RPMI8226 (cell line): ENCODE results near the gene POU2F1.
A peak's percentile ranks its signal among the peaks of the same experiment; 100 is the strongest.
"Not testable (repeated sequence)": the region's sequence is repeated elsewhere in the genome, so short reads cannot be mapped to it uniquely, and the experiment has no call there.

Experiments
- DNase-seq: peaks from one replicate; pipeline ENCODE4 v3.0.0-alpha.2; 2015

The POU2F1 gene

DNA sequence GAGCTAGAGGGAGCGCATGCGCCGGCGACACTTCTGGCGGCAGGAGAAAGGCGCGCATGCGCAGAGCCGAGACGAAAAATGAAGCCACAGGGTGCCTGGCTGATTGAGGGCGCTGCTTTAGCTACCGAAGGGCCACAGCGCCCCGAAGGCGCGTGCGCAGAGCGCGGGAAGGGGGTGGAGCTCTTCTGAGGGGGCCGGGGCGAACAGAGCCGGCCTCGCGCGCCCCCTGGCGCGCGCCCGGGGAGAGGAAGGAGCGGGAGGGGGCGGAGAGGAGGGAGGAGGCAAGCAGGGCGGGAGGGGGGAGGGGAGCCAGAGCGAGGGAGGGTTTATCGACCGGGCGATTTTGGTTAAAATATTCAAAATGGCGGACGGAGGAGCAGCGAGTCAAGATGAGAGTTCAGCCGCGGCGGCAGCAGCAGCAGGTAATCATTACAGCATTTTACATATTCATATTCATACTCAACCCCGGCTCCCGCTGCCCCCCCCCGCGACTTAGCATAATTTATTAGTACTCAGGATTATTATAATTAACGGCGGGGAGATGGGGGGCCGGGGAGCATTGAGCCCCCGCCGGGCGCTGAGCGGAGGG is at the start of gene POU2F1:
POU2F1 (plus strand) TSS at position 350 of the 589 bp plus-strand sequence; CDS start at position 362, 12 bp downstream.
- peak; percentile 99 for DNase-seq

DNA sequence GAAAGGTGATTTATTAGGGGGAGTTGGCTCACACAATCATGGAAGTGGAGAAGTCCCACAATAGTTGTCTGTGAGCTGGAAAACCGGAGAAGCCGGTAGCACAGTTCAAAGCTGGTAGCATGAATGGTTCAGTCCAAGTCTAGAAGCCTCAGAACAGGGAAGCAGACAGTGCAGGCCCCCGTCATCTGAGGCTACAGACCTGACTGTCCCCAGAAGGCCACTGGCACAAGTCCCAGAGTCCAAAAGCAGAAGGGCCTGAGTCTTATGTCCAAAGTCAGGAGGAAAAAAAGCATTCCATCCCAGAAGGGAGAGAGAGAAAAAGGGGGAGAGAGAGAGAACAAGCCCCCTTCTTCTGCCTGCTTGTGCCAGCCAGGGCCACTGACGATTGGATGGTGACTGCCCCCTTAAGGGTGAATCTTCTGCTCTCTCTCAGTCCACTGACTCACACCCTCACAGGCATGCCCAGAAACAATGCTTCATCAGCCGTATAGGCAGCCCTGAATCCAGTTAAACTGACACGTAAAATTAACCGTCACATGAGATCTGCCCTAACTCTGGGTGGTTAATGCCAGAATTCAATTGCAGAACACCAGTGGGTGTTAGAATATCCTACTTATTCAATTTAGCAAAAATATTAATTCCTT is 49.3 kb upstream of the POU2F1 start:
- DNase-seq, result no peak

DNA sequence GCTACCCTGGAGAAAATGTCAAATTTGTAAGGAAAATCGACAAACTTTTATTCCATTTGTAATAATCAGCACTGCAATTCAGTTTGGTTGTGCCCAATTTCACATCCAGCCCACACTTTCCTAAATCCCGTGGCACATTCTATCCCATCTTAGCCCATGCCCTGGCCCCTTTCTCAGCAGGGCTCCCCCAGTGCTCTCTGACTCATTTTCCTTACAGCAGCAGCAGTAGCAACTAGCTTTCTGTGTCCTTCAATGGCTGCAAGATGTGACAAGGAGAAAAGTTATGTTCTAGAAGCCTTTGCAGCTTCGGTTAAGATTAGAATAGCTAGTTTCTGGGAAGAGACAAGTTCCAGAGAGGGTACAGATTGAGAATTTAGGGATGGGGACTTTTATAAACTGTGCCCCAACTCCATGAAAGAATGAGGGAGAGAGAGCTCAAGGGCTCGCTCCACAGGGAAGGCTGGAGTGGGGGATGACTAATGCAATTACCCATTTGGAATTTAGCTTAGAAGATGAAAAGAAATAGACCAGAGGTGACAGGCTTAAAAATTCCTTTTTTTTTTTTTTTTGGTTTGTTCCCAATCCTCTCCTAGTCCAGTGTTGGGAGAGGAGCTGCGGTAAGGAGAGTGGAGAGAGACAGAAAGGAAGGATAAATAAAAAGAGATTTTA is 47.0 kb upstream of the POU2F1 start:
- no peak for DNase-seq

DNA sequence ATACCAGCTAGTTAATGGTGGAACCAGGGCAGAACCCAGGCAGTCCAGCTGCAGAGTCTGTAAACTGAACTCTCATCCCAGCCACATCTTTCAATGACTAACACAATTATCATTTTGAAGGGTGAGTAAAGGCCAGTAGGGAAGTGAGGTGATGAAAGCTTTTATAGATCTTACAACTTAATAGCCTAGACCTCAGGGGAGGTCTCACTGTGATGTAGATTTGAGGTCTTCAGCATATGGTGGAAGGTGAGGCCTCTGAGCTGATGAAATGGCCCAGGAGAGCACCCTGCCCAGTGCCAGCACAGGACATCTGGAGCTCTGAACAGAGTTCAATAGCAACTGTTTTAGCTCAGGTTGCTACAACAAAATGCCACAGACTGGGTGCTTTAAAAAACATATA is 44.8 kb upstream of the POU2F1 start:
- no peak for DNase-seq

DNA sequence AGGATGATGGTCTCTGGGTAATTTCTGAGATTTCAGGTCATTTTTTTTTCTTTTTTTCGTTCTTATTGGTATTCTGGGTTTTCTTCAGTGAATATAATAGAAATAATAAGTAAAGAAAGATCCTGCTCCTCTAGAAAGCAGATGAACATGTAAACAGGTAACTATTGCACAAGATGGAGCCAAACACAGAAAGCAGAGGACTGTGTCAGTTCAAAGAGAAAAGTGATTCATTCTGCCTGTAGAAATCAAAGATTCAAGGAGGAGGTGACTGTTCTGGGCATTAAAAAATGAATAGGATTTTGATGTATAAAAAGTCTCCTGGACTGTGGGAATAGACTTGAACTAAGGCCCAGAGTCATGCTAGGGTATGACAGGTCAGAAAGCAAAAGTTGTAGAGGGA is 41.9 kb upstream of the POU2F1 start:
- no peak for DNase-seq

DNA sequence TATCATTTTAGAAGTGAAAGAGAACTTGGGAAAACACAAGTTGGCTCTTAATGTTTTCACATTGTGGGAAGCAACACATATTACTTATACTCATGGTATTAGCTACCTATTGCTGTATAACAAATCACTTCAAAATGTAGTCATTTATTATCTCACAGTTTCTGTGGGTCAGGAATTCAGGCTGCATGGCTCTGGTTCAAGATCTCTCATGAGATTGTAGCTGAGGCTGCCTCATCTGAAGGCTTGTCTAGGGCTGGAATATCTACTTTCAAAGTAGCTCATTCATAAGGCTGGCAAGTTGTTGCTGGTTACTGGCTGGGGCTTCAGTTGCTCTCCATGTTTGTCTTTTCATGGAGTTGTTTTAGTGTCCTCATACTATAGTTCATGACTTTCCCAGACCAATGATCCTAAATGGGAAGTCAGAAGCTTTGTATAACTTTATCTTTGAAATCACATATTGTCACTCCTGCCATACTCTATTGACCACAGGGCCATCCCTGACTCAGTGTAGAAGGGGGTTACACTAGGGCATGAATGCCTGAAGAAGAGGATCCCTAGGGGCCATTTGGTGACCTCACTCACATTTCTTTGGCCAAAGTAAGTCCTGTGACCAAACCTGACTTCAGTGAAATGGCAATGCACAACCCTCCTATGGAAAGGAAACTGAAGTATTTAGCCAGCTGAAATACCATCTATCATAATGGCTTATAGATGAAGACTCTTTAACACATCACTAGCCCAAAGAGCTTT is 37.9 kb upstream of the POU2F1 start:
- no peak for DNase-seq

DNA sequence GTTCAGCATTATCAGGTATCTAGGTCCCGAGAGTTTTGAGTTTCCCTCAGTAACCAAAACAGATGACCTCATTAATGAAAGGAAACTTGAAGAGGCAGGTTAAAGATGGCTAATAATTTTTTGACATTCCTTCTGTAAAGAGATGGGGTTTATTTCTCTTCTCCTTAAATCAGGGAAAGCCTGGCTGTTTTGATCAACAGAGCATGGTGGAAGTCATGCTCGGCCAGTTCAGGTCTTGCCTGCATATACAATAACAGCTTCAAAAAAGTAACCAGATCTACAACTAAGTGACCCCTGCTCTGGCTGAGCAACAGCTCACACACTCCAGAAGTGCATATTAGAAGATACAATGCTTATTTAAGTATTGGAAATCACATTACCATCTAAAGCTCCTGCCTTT is 36.6 kb upstream of the POU2F1 start:
- DNase-seq, result no peak

DNA sequence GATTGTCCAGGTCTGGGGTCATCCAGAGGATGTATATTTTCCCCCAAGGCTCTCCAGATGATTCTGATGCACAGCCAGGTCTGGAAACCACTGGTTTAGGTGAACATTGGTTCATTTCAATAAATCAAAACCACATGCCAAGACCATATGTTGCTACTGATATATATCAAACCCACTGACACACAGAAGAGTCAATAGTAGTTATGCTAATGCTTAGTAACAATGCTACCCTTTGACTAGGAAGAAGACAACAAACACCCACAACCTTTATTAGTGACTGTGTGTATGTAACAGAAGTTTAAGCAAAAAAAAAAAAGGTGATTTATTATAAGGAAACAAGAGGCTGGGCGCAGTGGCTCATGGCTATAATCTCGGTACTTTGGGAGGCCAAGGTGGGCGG is 35.6 kb upstream of the POU2F1 start:
- DNase-seq, result no peak

DNA sequence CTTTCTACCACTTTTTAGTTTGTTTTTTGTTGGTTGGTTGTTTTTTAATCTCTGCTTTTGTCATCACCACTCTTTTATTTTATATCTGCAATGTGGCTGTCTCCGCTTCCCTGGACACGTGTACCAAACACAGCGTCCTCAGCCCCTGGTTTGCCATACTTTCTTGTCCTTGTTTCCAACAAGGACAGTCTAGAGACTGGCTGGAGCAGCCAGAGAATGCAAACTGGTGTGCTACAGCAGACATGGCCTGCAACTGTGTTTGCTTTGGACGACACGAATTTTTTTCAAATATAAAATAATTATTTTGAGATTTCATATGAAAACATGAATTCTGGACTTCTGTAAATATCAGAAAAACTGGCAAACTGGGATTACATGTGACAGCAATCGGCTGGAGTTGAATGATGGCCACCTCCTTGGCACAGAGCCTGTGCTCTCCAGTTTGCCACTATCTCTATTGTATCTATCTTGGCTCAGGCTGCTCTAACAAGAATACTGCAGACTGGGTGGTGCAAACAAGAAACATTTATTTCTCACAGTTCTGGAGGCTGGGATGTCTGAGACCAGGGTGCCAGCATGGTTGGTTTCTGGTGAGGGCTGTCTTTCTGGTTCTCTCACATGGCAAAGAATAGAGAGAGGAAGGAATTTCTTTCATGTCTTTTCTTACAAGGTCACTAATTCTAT is 34.6 kb upstream of the POU2F1 start:
- no peak for DNase-seq

DNA sequence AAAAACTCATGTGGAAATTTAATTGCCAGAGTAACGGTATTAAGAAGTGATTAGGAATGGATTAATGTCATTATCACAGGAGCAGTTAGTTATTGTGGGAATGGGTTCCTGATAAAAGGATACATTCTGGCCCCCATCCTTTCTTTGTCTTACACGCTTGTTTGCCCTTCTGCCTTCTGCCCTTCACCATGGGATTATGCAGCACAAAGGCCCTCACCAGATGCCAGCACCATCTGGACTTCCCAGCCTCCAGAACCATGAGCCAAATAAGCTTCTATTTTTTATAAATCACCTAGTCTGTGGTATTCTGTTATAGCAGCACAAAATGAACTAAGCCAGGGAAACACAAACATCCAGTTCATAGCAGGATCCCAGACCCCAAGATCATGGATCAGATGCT is 33.9 kb upstream of the POU2F1 start:
- no peak for DNase-seq

DNA sequence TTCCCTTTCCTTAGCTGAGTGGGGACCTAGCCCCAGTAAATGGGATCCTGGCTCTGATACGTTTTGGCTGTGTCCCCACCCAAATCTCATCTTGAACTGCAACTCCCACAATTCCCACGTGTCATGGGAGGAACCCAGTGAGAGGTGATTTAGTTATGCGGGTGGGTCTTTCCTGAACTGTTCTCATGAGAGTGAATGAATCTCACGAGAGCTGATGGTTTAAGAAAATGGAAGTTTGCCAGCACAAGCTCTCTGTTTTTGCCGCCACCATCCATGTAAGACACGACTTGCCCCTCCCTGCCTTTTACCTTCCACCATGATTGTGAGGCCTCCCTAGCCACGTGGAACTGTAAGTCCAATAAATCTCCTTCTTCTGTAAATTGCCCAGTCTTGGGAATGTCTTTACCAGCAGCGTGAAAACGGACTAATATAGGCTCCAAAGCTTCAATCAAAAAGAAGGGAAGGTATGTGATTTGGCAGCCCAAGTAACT is 29.9 kb upstream of the POU2F1 start:
- no peak for DNase-seq

DNA sequence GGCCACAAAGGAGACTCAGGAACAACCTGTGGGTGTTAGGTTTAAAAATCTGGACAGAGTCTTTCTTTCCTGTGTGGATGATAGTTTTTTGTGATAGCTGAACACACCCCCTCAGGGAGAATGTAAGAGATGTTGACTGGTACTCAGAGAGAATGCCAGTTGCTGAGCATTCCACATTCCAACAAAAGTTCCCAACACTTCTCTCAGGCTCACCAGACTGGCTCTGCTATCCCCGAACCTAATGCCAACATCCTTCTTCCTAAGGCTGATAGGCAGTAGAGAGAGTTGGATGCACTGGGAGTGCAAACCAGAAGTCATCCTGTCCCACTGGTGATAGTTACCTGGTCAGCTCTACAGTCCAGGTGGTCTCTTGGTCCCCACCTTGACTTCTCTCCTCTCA is 28.7 kb upstream of the POU2F1 start:
- DNase-seq, result no peak

DNA sequence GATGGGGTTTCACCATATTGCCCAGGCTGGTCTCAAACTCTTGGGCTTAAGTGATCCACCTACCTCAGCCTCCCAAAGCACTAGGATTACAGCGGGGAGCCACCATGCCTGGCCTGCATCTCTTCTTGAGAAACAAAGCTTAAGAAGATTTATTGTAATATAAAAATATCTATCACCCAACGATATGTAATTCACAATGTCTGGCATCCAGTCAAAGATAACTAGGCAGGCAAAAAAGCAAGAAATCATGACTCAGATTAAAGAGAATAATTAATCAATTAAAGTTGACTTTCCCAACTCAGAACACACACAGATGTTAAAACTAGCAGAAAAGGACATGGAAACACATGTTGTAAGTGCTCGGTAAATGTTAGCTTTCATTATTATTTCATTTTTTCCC is 26.5 kb upstream of the POU2F1 start:
- no peak for DNase-seq

DNA sequence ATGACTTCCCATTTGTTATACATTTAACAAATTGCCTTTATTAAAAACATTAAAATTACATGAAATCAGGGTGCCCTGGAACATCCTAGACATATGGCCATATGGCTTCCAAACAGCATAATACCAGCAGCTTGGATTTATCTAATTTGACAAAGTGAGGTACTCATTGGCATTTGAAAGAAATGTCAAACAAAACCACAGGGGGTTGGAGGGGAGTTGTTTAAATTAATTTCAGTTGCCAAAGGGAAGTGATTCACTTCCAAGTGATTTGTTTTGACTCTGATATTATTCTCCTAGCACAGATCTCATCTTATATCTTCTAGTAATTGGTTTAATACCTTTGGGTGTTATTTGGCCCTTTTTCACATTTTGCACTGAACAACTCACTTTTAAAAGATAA is 24.5 kb upstream of the POU2F1 start:
- no peak for DNase-seq

DNA sequence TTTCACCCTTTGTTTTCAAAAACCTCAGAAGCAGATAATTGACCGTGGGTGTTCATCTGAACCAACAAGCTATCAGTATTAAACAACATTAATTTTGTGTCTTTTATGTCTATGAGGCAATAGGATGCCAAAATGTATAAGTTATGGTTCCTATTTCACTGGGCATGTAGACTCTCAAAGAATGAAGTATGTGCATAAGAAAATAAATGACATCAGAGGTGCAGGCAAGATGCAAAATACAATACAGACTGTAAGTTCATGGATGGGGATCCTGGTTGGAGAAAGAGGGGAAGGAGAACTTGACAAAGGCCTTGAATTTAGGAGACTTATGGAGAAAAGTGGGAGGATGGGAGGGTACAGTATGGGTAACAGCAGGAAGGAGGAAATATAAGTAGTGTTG is 23.4 kb upstream of the POU2F1 start:
- DNase-seq, result no peak

DNA sequence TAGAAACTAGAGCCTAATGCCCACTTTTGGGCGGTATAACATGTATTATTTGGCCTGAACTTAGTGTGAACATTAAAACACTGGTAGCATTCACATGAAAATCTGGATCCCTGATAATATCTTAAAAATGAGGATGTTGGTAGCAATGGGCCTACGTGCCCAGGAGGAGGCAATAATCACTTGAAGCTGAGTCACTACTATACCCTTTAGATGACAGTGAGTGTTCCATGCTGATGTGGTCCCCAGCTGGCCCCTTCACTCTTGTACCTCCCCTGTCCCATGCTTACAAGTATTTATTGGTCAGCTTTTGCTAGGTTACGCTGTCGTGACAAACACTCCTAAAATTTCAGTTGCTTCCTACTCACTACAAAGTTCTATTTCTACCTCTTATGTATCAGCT is 23.0 kb upstream of the POU2F1 start:
- no peak for DNase-seq

DNA sequence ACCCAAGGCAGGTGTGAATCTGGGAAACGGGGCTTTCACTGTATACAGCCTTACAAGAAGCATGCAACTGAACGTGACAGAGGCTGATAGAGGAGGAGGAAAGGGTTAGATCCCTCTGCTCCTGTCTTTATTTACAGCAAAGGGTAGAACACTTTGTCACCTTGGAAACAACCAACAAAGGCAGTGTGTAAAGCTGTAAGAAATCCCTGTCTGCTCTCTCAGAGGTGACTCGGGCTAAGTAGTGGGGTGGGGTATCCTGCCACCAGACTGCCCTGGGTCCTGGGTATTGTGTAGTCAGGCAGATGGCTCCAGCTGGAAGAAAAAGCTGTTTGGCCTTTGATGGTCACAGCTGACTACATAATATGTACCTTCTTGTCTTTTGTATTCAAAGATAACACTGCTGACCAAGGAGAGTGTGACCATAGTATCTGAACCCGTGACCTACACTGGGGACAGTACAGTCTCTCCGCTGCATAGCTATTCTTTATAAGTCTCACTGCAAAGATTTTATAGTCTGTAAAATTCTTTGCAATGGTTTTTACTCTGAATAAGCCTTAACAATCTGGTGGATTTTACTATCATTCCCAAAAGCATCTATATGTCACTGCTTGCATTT is 22.1 kb upstream of the POU2F1 start:
- DNase-seq, result no peak

DNA sequence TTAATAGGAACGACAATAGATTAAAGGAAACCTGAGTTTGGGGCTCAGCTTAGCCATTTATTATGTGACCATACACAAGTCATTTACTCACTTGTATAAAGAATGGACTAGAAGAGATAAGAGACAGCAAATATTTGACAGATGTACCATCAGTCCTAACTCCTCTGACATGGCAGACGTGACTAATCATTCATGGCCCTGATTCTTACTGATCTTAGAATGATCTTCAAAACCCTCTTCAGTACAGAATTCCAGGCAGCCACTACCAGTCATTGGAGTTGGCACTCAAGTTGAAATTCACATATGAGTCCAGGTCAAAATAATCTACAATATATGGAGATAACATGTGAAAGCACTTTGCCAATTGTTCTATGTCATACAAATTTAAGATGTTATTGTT is 21.0 kb upstream of the POU2F1 start:
- DNase-seq, result no peak

DNA sequence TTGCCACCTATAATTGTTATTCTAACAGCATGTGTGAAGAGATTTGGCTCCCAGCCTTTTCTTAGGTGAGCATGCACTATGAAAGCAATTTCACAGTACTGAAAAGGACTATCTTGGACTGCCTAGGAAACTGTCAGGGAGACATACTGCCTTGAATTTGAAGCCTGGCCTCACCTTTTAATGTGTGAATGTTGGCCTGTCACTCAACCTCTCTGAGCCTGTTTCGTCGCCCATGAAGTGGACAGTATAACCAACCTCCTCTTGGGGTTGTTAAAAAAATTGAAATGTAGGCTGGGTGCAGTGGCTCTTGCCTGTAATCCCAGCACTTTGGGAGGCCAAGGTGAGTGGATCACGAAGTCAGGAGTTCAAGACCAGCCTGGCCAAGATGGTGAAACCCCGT is 20.4 kb upstream of the POU2F1 start:
- DNase-seq, result no peak

DNA sequence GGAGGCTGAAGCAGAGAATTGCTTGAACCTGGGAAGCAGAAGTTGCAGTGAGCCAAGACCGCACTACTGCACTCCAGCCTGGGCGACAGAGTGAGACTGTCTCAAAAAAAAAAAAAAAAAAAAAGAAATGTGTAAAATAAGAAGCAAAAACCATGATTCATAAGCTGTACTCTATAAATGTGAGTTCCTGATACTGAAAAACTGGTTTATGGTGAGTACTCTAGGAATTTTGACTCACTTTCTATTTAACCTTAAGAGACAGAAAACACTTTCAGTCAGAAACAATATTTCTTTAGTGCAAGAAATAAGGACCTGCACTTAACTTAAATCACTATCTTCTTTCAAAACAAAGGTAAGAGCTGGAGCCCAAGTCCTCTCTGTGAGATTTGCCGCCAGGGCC is 19.9 kb upstream of the POU2F1 start:
- no peak for DNase-seq

DNA sequence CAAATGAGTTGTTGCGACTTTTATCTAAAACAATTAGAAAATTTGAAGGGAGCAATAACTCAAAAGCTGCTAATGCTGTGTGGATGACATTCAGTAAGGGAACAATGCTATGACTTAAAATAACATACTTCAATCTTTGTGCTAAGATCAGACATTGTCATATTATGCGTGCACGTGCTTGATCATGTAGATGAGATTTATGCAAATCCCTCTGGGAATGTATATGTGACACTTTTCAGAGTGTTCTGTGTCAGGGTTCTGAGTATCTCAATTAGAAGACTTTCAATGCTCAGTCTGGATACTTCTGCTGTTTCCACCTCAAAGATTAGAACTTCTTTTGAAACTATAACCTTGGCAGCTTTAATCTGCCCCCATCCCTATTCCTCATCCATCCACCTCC is 18.6 kb upstream of the POU2F1 start:
- no peak for DNase-seq

DNA sequence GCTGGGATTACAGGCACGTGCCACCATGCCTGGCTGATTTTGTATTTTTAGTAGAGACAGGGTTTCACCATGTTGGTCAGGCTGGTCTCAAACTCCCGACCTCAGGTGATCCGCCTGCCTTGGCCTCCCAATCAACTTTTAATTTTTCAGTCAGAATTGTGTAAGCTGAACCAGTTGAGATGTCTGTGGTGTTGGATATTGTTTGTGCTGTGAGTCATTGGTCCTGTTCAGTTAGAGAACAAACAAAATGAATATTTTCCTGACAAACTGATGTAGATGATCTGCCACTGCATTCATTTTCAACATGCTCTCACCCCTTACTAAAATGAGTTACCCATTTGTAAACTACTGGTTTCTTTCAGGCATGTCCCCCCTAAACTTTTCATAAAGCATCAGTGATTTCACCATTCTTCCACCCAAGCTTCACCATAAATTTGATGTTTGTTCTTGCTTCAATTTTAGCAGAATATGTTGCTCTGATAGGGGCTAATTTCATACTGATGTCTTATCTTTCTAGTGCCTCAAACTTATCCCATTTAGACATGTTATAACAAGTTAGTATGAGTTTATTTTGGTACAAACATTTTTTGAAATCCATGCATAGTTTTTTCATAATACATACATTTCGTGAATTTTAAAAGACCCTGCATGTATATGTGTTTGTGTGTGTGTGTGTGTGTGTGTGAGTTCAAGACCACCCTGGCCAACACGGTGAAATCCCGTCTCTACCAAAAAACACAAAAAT is 15.2 kb upstream of the POU2F1 start:
- not testable (repeated sequence) for DNase-seq
